NCI-H128 (cell line): ENCODE data around the gene THBS3.
A peak's percentile ranks its signal among the peaks of the same experiment; 100 is the strongest.
"Not testable (repeated sequence)": the region's sequence is repeated elsewhere in the genome, so short reads cannot be mapped to it uniquely, and the experiment has no call there.

Experiments
- DNase-seq: peaks from one replicate; lab custom pipeline; 2025; ENCODE audit not compliant: unreplicated experiment; lab: John Stamatoyannopoulos, UW

THBS3 gene

GRCh38 chr1:155208541-155209311 is 1.0 kb upstream of the THBS3 start, which contains the start of gene MTX1:
Gene MTX1, plus strand, starts transcription at chr1:155208695. Its CDS starts 110 bp downstream, at chr1:155208805.
- DNase-seq, result peak; percentile 55

- peak; percentile 95 for DNase-seq
Measured at GRCh38 chr1:155206891-155207805, 549 bp downstream of the THBS3 start.

GRCh38 chr1:155205969-155206593 is 1.6 kb downstream of the THBS3 start:
- DNase-seq, result no peak

GRCh38 chr1:155205035-155205434 is 2.7 kb downstream of the THBS3 start:
- DNase-seq, result no peak

- no peak for DNase-seq
Measured at GRCh38 chr1:155202731-155203515, 4.8 kb downstream of the THBS3 start.

GRCh38 chr1:155202198-155202597 is 5.5 kb downstream of the THBS3 start:
- no peak for DNase-seq

- DNase-seq, result no peak
Measured at GRCh38 chr1:155200920-155201319, 6.8 kb downstream of the THBS3 start.

- DNase-seq, result no peak
Measured at GRCh38 chr1:155199792-155200191, 7.9 kb downstream of the THBS3 start.

- no peak for DNase-seq
Measured at GRCh38 chr1:155198547-155198906, 9.2 kb downstream of the THBS3 start.

GRCh38 chr1:155197901-155198546 is 9.7 kb downstream of the THBS3 start:
- no peak for DNase-seq

GRCh38 chr1:155196893-155197638 is 10.6 kb downstream of the THBS3 start:
- no peak for DNase-seq

GRCh38 chr1:155196103-155196892 is 11.4 kb downstream of the THBS3 start:
- DNase-seq, result no peak

- DNase-seq, result no peak
Measured at GRCh38 chr1:155195201-155196102, 12.2 kb downstream of the THBS3 start.

GRCh38 chr1:155193991-155194240 is 13.8 kb downstream of the THBS3 start:
- DNase-seq, result not testable (repeated sequence)

- DNase-seq, result peak; percentile 81
Measured at GRCh38 chr1:155193275-155193990, 14.3 kb downstream of the THBS3 start.

GRCh38 chr1:155192346-155193274 is 15.1 kb downstream of the THBS3 start:
- peak; percentile 59 for DNase-seq
